ENCODE results near the gene GRID1.

GRID1 gene

GRCh38 chr10:86359954-86360353 is 6.6 kb downstream of the GRID1 start:
- no peak for TF ChIP-seq ZNF19 (tag by site-specific recombination; IDR thresholded peaks at IDR 0.05; ENCODE audit: low read depth)
- TF ChIP-seq ZBTB21 (tag by site-specific recombination; IDR thresholded peaks at IDR 0.05), result no peak
- no peak for TF ChIP-seq ZIC2 (tag by site-specific recombination; IDR thresholded peaks at IDR 0.05)
- TF ChIP-seq ZNF223 (tag by site-specific recombination; IDR thresholded peaks at IDR 0.05), result no peak
- TF ChIP-seq ZNF169 (tag by site-specific recombination; IDR thresholded peaks at IDR 0.05), result no peak
- no peak for TF ChIP-seq ZNF114 (tag by site-specific recombination; IDR thresholded peaks at IDR 0.05)
- no peak for TF ChIP-seq PRDM1 (tag by site-specific recombination; IDR thresholded peaks at IDR 0.05)
- TF ChIP-seq ZNF248 (tag by site-specific recombination; IDR thresholded peaks at IDR 0.05), result no peak
- TF ChIP-seq ZNF510 (tag by site-specific recombination; IDR thresholded peaks at IDR 0.05; ENCODE audit: insufficient replicate concordance), result no peak
- no peak for TF ChIP-seq ZNF692 (tag by site-specific recombination; IDR thresholded peaks at IDR 0.05)
- TF ChIP-seq ZNF148 (tag by site-specific recombination; IDR thresholded peaks at IDR 0.05; ENCODE audit: borderline replicate concordance), result no peak
- TF ChIP-seq HOXA7 (CRISPR knock-in tag; IDR thresholded peaks at IDR 0.05; ENCODE audit: borderline replicate concordance), result no peak
- TF ChIP-seq ZSCAN4 (tag by site-specific recombination; IDR thresholded peaks at IDR 0.05), result no peak
- peaks cover 8% of the 10 kb centered on the region; the same call in 1 of the 2 replicates for H3K4me1 ChIP-seq (ENCODE audit: control insufficient read depth, insufficient read depth, low read length)
- H3K27ac ChIP-seq (ENCODE audit: extremely low read depth, low read depth, low read length), result no peak overlapping the region
- POLR2A ChIA-PET, result no interaction called here
- H3K9me3 ChIP-seq (ENCODE audit: control insufficient read depth, insufficient read depth, low read depth, low read length), result no peaks in the 10 kb centered on the region
- peaks cover 0 to 16% of the 10 kb centered on the region in 2 experiments; a peak in 2 of 3 replicates for H3K36me3 ChIP-seq (ENCODE audit: control insufficient read depth in 2 of 2, insufficient read depth in 1 of 2, low read length in 2 of 2)
- no peak overlapping the region for H3K4me3 ChIP-seq (ENCODE audit: low read depth, low read length)
- CTCF ChIA-PET, result interaction anchor here (2.7 to 5.2 kb wide), 2 partner anchors 10 to 16 kb away, joined by 10 to 34 read pairs; no protein-coding TSS in a partner anchor

- peaks cover 0 to 16% of the 10 kb centered on the region in 2 experiments; a peak in 2 of 3 replicates for H3K36me3 ChIP-seq (ENCODE audit: control insufficient read depth in 2 of 2, insufficient read depth in 1 of 2, low read length in 2 of 2)
- TF ChIP-seq ZBTB21 (tag by site-specific recombination; IDR thresholded peaks at IDR 0.05) (no peak), ZNF530 (tag by site-specific recombination; IDR thresholded peaks at IDR 0.05; ENCODE audit: low read depth) (no peak), YY2 (tag by site-specific recombination; IDR thresholded peaks at IDR 0.05) (no peak), ZNF639 (tag by site-specific recombination; IDR thresholded peaks at IDR 0.05) (no peak), ZNF558 (tag by site-specific recombination; IDR thresholded peaks at IDR 0.05) (no peak), ZNF555 (tag by site-specific recombination; conservative IDR thresholded peaks at IDR 0.05) (no peak), ZNF514 (tag by site-specific recombination; IDR thresholded peaks at IDR 0.05) (no peak), ZSCAN16 (tag by site-specific recombination; IDR thresholded peaks at IDR 0.05) (no peak), ZNF114 (tag by site-specific recombination; IDR thresholded peaks at IDR 0.05) (no peak), ZNF10 (tag by site-specific recombination; IDR thresholded peaks at IDR 0.05) (no peak), ZSCAN18 (tag by site-specific recombination; IDR thresholded peaks at IDR 0.05) (no peak)
- ChIA-PET POLR2A (no interaction called here), CTCF (interaction anchor here (5.2 kb wide), 1 partner anchor 9 kb away, joined by 34 read pairs; no protein-coding TSS in a partner anchor)
- H3K9me3 ChIP-seq (ENCODE audit: control insufficient read depth, insufficient read depth, low read depth, low read length), result no peaks in the 10 kb centered on the region
- H3K27ac ChIP-seq (ENCODE audit: extremely low read depth, low read depth, low read length), result no peak overlapping the region
- no peak overlapping the region for H3K4me3 ChIP-seq (ENCODE audit: low read depth, low read length)
- peaks cover 8% of the 10 kb centered on the region; the same call in 1 of the 2 replicates for H3K4me1 ChIP-seq (ENCODE audit: control insufficient read depth, insufficient read depth, low read length)
These were observed 7.5 kb downstream of the GRID1 start for GRCh38 chr10:86359111-86359510.
